Memory B cell (primary cell): Measurements from ENCODE around the gene EVX2.
A peak's percentile ranks its signal among the peaks of the same experiment; 100 is the strongest.

Experiments
- ATAC-seq: fragments of 150-1000 bp; cut with Tn5 transposase; 2 replicates; pipeline ENCODE4 v1.10.0; 2021; ENCODE audit warnings: low read depth, mild to moderate bottlenecking, moderate library complexity
- DNase-seq, 2 donors: peaks; one replicate each; pipeline ENCODE4 v3.0.0; 2022; ENCODE audit warnings: low spot score in 2 of 2
- H3K27ac Mint-ChIP-seq: one replicate; pipeline ENCODE4 v1.8.0; 2022; ENCODE audit warnings: mild to moderate bottlenecking, moderate library complexity, mixed read lengths
- H3K27me3 Mint-ChIP-seq: one replicate; pipeline ENCODE4 v1.8.0; 2022; ENCODE audit warnings: mixed read lengths
- H3K36me3 Mint-ChIP-seq: one replicate; pipeline ENCODE4 v1.8.0; 2022; ENCODE audit warnings: mild to moderate bottlenecking, mixed read lengths
- H3K4me1 Mint-ChIP-seq: one replicate; pipeline ENCODE4 v1.8.0; 2022; ENCODE audit warnings: mixed read lengths
- H3K4me3 Mint-ChIP-seq: one replicate; pipeline ENCODE4 v1.8.0; 2022; ENCODE audit warnings: mild to moderate bottlenecking, moderate library complexity, mixed read lengths
- H3K9me3 Mint-ChIP-seq: one replicate; pipeline ENCODE4 v1.8.0; 2022; ENCODE audit warnings: mixed read lengths

The EVX2 gene

DNA sequence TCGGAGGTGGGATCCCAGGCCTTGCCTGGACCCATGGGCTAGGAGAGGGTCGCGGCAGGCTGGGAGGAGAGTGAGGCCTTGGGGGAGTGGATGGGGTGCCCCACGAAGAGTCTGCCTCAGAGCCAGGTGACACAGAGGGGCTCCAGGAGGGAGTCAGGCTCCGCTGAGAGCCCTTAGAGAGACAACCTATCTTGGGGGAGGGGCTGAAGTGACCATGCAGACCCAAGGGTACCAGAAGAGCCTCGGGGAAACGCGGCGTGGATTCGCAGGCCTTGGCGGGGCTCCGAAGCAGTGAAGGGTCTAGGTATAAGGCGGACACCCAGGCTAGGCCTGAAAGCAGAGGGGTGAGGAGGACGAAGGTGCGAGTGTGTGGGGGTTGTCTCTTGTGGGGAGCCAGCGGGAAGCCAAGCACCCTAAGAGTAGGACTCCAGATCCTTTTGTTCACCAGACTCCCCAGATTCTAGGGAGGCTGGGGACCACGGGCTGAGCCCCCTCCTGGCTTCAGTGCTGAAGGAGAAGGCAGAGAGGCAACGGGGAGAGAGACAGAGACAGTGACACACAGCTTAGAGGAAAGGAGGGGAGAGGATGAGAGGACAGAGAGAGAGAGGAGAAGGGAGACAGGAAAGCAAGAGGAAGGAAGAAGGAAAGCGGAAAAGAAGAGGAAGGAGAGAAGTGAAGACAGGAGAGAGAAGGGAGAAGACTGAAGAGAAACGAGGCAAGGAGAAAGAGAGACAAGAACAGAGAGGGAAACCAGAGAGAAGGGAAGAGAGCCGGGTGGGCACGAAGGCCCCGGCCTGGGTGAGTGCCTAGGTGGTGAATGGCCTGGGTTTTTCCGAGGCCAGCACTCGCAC lies 22.2 kb upstream of the EVX2 start:
- DNase-seq = no peak

DNA sequence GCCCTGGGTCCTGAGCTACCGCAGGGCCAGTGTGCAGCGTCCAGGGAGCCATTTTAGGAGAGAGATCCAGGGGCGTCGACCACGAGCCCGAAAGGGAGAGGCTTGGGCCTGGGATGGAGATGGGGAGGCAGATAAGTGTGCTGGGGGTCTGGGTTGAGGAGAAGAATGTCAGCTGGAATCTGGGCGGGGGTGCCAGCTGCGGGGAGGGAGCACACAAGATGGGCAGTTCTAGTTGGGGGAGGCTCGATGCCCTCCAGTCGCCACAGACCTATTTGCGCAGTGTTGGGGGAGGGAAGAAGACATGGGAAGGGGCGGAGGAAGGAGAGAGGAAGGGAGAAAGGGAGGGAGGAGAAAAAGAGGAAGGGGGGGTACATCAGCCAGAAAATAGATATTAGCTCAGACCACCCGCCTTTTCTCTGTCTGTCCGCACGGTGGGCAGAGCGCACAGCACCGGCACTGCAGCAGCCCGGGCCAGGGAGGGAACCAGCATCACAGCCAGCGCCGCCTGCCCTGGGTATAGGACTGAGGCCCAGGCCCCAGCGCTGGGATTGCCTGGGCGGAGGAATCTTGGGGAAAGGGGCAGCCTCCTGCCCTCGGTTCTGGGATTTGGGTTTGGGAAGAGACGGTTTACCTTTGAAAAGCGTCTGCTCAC lies 21.4 kb upstream of the EVX2 start:
- Mint-ChIP-seq H3K4me3 (no peak overlapping the region), H3K36me3 (peaks cover 4% of the 10 kb centered on the region), H3K27ac (no peak overlapping the region), H3K4me1 (peaks cover 8% of the 10 kb centered on the region), H3K27me3 (peaks cover 29% of the 10 kb centered on the region), H3K9me3 (peaks cover 5% of the 10 kb centered on the region)
- DNase-seq (no peak), ATAC-seq (no peak)

More for the DNA sequence above, 22.2 kb upstream of the EVX2 start:
- Mint-ChIP-seq H3K4me1 (peaks cover 8% of the 10 kb centered on the region), H3K36me3 (peaks cover 4% of the 10 kb centered on the region), H3K27ac (no peak overlapping the region), H3K27me3 (peaks cover 29% of the 10 kb centered on the region), H3K4me3 (peak overlapping the region; percentile 14), H3K9me3 (peaks cover 5% of the 10 kb centered on the region)
- ATAC-seq = no peak

DNA sequence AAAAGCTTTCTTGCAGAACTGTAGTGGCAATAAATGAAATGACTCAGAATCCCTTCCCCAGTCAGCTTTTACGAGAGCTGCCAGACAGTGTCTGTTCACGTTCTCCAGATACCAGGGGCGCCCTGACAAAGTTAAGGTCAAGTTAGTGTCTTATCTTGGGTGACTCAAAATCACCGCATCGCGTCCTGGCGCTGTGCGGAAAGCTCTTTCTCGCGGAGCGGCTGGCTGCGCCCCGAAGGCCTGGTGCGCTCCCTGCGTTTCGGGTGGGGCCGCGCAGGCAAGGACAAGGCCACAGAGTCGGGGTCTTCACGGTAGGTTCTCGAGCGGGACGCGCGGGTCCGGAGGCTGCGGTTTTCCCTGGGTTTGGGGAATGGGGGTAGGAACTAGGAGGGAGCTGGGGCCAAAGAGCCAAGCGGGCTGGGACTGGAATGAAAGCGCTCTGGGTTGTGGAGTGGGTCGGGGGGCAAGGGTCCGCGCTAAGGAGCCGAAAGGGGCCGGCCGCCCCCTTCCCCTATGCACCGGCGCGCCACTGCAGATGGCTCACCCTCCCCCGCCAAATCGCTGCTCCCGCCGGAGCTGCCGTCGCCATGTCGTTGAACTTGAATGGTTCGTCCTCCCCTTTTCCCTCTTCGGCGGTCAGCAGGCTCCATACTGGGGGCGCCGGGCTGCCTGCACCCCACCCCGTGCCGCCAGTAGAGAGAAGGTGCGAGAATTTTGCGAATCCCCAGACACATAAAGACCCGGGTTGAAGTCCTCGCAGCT lies 20.7 kb upstream of the EVX2 start:
- no peak for DNase-seq
- Mint-ChIP-seq H3K36me3 (peaks cover 4% of the 10 kb centered on the region), H3K27ac (no peak overlapping the region), H3K4me1 (peaks cover 8% of the 10 kb centered on the region), H3K27me3 (peaks cover 26% of the 10 kb centered on the region), H3K9me3 (peaks cover 5% of the 10 kb centered on the region), H3K4me3 (no peak overlapping the region)
- no peak for ATAC-seq

DNA sequence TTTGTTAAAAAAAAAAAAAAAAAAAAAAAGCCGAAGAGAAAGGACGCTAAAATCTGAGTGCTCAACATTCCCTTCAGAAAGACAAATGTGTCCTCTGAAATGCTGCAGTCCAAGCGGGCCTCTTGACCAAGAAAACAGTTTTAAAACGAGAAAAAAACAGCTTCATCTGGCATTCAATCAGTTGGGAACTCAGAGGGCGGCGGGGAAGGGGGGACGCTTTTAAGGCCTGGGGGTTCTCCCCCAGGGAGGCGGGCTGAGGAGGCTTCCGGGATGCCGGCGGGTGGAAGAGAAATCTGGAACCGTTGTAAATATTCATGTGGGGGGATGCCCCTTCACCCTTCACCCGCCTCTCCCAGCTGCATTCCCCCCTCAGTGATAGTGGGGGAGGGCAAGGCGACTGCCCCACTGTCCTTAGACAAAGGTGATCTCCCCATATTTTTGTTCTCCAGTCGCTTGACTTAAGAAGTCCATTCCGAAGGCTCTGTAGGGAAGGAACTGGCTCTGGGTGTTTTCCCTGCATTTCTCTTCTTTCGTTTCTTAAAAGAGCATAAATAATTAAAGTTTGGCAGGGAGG lies 20.1 kb upstream of the EVX2 start:
- Mint-ChIP-seq H3K36me3 (peaks cover 4% of the 10 kb centered on the region), H3K27ac (no peak overlapping the region), H3K27me3 (peaks cover 25% of the 10 kb centered on the region), H3K4me3 (no peak overlapping the region), H3K4me1 (peaks cover 8% of the 10 kb centered on the region), H3K9me3 (peaks cover 4% of the 10 kb centered on the region)
- no peak for DNase-seq
- ATAC-seq = no peak

DNA sequence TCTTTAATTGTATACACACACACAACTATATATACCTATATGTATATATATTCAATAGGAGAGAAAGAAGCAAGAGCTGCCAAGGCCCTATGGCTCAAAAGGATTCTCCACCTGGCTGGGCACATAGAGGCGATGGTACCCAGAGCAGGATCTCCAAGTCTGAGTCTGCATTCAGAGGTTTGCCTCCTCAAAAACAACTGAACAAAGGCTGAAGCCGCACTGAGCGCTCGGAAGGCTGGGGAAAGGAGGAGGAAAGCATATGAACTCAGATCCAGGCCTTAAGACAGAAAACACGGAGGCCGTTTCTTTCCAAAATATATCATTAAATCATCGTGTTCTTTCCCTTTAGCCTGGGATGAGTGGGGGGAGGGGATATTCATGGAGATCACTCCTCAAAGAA lies 19.4 kb upstream of the EVX2 start:
- Mint-ChIP-seq H3K9me3 (peaks cover 4% of the 10 kb centered on the region), H3K27me3 (peaks cover 23% of the 10 kb centered on the region), H3K4me3 (no peak overlapping the region)

DNA sequence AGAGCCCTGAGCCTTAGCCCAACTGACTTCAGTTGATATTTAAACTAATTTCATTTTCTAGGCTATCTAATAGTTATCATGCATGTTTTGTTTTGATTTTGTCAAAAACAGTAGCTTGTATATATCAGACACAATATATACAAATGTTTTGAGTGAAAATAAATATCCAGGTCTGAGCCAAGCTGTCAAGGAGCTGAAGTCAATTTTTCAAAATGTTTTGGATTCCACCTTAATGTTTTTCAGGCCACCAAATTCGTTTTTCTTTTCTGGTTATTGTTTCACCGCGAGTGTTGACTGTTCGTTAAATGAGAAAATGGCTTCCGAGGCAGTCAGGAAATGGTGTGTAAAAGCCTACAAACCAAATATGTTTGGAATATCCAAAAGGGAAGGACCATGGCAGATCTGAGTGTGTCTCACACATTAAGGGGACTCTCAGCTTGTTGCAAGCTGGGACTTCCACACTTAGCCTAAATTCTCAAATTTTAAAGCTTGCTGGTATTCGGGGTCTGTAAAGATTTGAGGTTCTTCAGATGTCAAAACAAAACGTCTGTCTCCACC lies 18.6 kb upstream of the EVX2 start:
- ATAC-seq (no peak), DNase-seq (no peak)
- Mint-ChIP-seq H3K9me3 (peaks cover 4% of the 10 kb centered on the region), H3K27me3 (peaks cover 28% of the 10 kb centered on the region), H3K27ac (no peak overlapping the region), H3K36me3 (peaks cover 4% of the 10 kb centered on the region), H3K4me3 (no peak overlapping the region), H3K4me1 (peaks cover 13% of the 10 kb centered on the region)

More for the DNA sequence above, 19.4 kb upstream of the EVX2 start:
- no peak for DNase-seq
- ATAC-seq = no peak
- peaks cover 8% of the 10 kb centered on the region for H3K4me1 Mint-ChIP-seq
- H3K27ac Mint-ChIP-seq = no peak overlapping the region
- H3K36me3 Mint-ChIP-seq = peaks cover 4% of the 10 kb centered on the region

DNA sequence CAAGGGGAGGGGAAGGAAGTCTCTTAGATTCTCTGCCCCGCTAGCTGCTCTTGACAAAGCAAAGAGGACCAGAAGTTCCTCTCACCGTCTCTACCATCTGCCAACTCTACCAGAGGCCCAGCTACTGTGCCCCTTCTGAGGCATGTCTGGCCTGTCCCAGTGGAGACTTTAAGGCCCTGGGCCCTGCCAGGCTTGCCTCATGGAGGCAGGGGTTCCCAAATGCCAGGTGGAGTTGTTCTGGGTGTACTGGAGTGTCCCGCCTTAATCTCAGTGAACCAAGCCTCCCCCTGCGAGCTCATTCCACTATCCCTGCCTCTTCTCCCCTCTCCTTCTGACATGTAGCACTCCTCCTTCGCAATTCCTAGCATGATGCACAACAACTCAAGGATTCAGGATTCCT lies 18.1 kb upstream of the EVX2 start:
- Mint-ChIP-seq H3K36me3 (peaks cover 4% of the 10 kb centered on the region), H3K9me3 (peaks cover 4% of the 10 kb centered on the region), H3K4me1 (peaks cover 16% of the 10 kb centered on the region), H3K4me3 (no peak overlapping the region), H3K27ac (no peak overlapping the region), H3K27me3 (peaks cover 32% of the 10 kb centered on the region)
- no peak for ATAC-seq
- no peak for DNase-seq

DNA sequence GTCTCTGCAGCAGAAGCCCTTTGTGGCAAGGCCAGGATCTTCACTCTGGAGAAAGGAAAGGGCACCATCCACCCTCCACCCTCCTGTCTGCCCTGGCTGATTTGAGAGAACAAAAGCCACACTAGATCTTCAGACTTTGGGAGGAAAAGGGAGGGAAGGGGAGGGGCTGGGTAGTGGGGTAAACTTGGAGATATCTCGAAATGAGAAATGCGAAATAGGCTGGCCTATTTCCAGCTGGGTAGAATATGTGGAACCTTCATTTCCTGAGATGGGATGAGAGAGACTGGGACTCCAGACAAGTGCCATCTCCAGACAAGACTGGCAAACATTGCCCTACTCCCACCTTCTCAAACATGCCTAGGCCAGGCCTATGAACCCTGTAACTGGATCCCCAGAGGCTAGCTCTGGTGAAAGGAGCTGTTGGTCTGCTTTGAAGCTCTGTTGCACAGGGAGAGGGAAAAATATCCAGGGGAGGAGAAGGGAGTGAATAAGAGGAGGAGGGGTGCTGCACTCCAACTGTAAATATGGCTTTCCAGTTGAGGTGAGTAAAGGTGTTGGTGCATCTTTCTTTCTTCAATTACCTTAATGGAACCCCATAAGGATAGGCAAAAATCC lies 17.6 kb upstream of the EVX2 start:
- no peak for ATAC-seq
- H3K9me3 Mint-ChIP-seq = peaks cover 3% of the 10 kb centered on the region
- no peak overlapping the region for H3K27ac Mint-ChIP-seq

DNA sequence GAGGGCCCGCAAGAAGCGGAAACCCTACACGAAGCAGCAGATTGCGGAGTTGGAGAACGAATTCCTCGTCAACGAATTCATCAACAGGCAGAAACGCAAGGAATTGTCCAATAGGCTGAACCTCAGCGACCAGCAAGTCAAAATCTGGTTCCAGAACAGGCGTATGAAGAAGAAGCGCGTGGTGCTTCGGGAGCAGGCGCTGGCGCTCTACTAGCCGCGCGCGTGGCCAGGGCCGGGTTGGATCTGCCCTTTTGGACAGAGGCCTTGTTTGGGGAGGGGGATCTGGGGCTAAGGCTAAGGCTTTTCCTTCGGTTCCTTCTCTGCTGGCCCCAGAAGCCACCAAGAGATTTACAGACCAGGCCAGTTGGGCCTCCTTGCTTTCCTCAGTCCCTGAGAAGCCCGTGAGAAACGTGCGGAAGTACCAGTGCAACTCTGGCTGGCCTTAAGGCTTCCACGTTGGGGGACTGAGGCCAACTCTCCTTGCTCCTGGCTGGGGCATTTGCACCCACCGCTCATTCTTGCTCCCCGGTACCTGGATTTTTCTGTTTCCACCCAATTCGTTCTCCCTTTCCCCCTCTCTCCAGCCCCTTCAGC lies 16.9 kb upstream of the EVX2 start:
- no peak for DNase-seq
- H3K4me3 Mint-ChIP-seq = no peak overlapping the region
- no peaks in the 10 kb centered on the region for H3K9me3 Mint-ChIP-seq
- ATAC-seq = no peak
- peaks cover 15% of the 10 kb centered on the region for H3K4me1 Mint-ChIP-seq
- H3K36me3 Mint-ChIP-seq = no peaks in the 10 kb centered on the region
- H3K27ac Mint-ChIP-seq = no peak overlapping the region
- H3K27me3 Mint-ChIP-seq = peaks cover 30% of the 10 kb centered on the region

More for the DNA sequence above, 17.6 kb upstream of the EVX2 start:
- H3K36me3 Mint-ChIP-seq = peaks cover 3% of the 10 kb centered on the region
- H3K4me1 Mint-ChIP-seq = peaks cover 19% of the 10 kb centered on the region
- DNase-seq = no peak
- no peak overlapping the region for H3K4me3 Mint-ChIP-seq
- H3K27me3 Mint-ChIP-seq = peaks cover 35% of the 10 kb centered on the region

DNA sequence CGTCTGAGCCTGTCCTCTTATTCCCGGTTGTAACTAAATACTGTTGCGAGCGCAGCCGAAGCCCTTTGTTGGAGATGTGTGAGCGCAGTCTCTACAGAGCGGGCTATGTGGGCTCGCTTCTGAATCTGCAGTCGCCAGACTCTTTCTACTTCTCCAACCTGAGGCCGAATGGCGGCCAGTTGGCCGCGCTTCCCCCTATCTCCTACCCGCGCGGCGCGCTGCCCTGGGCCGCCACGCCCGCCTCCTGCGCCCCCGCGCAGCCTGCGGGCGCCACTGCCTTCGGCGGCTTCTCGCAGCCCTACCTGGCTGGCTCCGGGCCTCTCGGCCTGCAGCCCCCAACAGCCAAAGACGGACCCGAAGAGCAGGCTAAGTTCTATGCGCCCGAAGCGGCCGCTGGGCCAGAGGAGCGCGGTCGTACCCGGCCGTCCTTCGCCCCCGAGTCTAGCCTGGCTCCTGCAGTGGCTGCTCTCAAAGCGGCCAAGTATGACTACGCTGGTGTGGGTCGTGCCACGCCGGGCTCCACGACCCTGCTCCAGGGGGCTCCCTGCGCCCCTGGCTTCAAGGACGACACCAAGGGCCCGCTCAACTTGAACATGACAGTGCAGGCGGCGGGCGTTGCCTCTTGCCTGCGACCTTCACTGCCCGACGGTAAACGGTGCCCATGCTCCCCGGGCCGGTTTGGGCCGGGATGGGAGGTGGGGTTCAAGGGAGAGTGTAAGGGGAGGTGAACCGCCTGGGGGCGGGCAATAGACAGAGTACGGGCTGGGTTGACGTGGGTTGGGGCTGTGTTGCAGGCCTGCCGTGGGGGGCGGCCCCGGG lies 16.2 kb upstream of the EVX2 start, which contains the start of gene HOXD12:
TSS of gene HOXD12 (plus strand) at position 68 of the 819 bp plus-strand sequence. CDS start at position 75, 7 bp downstream.
- ATAC-seq (no peak), DNase-seq (no peak)
- H3K27me3 Mint-ChIP-seq = peaks cover 27% of the 10 kb centered on the region
- H3K27ac Mint-ChIP-seq = no peak within 1 kb of the TSS
- H3K36me3 Mint-ChIP-seq = no peaks in the 10 kb centered on the region
- no peak within 1 kb of the TSS for H3K4me3 Mint-ChIP-seq
- H3K4me1 Mint-ChIP-seq = peaks cover 12% of the 10 kb centered on the region
- no peaks in the 10 kb centered on the region for H3K9me3 Mint-ChIP-seq

DNA sequence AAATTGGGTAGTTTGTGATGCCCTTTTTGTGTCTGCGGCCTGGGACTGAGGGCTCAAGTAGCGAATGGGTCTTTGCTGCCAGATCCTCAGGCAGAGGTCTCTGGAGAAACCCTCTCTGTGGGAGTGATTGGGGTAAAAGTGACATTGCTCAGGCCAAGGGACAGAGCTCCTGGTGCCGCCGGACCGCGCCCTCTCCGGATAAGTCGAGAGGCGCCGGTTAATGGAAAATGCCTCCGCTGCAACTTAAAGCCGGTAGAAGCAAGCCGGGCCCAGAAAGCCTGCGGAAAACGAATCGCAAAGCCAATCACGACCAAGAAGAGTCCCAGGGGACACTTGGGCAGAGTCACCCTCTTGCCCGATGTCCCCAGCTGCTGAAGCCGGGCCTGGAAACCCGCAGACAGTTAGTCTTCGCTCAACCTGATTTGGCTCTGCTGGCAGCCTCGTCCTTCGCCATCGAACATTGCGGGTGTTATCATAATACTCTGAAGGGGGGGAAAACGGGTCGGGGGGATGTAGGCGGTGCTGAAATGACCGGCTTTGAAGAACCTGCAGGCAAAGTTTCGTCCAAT lies 15.5 kb upstream of the EVX2 start:
- H3K4me3 Mint-ChIP-seq = no peak overlapping the region
- DNase-seq (no peak), ATAC-seq (no peak)
- peaks cover 28% of the 10 kb centered on the region for H3K27me3 Mint-ChIP-seq
- no peaks in the 10 kb centered on the region for H3K9me3 Mint-ChIP-seq
- no peaks in the 10 kb centered on the region for H3K36me3 Mint-ChIP-seq
- H3K27ac Mint-ChIP-seq = no peak overlapping the region
- peaks cover 11% of the 10 kb centered on the region for H3K4me1 Mint-ChIP-seq
